Measurements from ENCODE around the gene LEMD1.

LEMD1 gene

DNA sequence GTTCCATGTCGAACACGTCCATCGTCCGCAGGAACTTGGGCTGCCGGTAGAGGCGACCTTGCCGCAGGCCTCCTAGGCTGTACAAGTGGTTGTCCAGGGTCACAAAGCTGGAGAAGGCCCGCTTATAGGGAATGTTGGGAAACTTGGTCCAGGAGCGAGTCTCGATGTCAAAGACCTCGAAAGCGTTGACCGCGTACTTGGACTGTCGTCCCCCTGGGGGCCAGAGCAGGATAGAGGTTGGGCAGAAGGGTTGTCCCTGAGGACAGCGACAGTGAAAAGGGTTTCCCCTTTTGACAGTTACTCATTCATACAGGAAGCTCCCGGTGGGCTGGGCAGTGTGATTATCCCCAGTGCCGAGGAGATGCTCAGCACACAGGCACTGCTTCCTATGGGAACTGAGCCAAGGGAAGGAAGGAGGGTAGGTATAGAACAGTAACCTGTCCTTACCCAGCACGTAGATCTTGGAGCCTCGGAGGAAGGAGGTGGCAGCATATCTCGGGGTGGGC lies 82.6 kb downstream of the LEMD1 start:
- Histone ChIP-seq H3K27me3 (ENCODE audit: insufficient read depth, low read depth) (no peaks in the 10 kb centered on the region; the same call in 1 of the 2 replicates), H4K20me1 (ENCODE audit: insufficient read depth) (no peaks in the 10 kb centered on the region), H3K36me3 (ENCODE audit: insufficient read depth) (no peaks in the 10 kb centered on the region), H2AFZ (ENCODE audit: low read depth) (no peak overlapping the region), H3K4me1 (ENCODE audit: low read depth, poor library complexity, severe bottlenecking) (peaks cover 17% of the 10 kb centered on the region), H3K79me2 (ENCODE audit: insufficient read depth, low read depth) (no peaks in the 10 kb centered on the region), H3K27ac (no peak overlapping the region), H3K4me3 (IDR thresholded peaks at IDR 0.05; ENCODE audit: insufficient read depth, low read depth, low read length) (no peak overlapping the region), H3K9ac (no peak overlapping the region), H3K4me2 (no peak overlapping the region)
- TF ChIP-seq CTCF (conservative IDR thresholded peaks at IDR 0.05; ENCODE audit: low read depth, low read length) = no peak

DNA sequence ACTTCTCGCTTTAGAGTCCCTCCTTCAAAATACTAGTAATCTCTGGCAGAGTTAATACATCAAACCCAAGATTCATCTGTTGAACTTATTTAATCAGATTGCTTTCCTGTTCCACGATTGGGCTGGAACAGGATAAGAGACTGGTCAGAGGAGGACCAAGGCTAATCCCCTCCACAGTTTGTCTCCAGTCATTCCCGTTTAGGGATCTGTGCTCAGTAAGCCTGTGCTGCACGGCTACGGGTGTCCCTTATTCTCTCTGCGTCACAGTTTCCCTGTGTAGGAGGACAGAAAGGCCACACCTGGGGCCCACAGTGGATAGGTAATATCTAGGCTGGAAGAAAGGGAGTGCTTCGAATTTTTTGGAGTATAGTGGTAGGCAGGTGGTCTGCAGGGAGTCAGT lies 83.8 kb downstream of the LEMD1 start:
- H3K79me2 ChIP-seq (ENCODE audit: insufficient read depth, low read depth) = no peaks in the 10 kb centered on the region
- H3K9ac ChIP-seq = no peak overlapping the region
- H3K27me3 ChIP-seq (ENCODE audit: insufficient read depth, low read depth) = no peaks in the 10 kb centered on the region; the same call in 1 of the 2 replicates
- no peak overlapping the region for H3K4me2 ChIP-seq
- no peak overlapping the region for H3K4me3 ChIP-seq (IDR thresholded peaks at IDR 0.05; ENCODE audit: insufficient read depth, low read depth, low read length)
- H3K27ac ChIP-seq = no peak overlapping the region
- H3K4me1 ChIP-seq (ENCODE audit: low read depth, poor library complexity, severe bottlenecking) = peaks cover 17% of the 10 kb centered on the region
- no peaks in the 10 kb centered on the region for H3K36me3 ChIP-seq (ENCODE audit: insufficient read depth)
- no peaks in the 10 kb centered on the region for H4K20me1 ChIP-seq (ENCODE audit: insufficient read depth)
- TF ChIP-seq CTCF (conservative IDR thresholded peaks at IDR 0.05; ENCODE audit: low read depth, low read length) = no peak
- no peak overlapping the region for H2AFZ ChIP-seq (ENCODE audit: low read depth)

GRCh38 chr1:205337481-205337880 lies 84.4 kb downstream of the LEMD1 start:
- Histone ChIP-seq H3K27ac (no peak overlapping the region), H3K4me2 (no peak overlapping the region), H2AFZ (ENCODE audit: low read depth) (no peak overlapping the region), H3K4me1 (ENCODE audit: low read depth, poor library complexity, severe bottlenecking) (peaks cover 17% of the 10 kb centered on the region), H3K4me3 (IDR thresholded peaks at IDR 0.05; ENCODE audit: insufficient read depth, low read depth, low read length) (no peak overlapping the region), H3K9ac (no peak overlapping the region), H3K36me3 (ENCODE audit: insufficient read depth) (no peaks in the 10 kb centered on the region), H3K79me2 (ENCODE audit: insufficient read depth, low read depth) (no peaks in the 10 kb centered on the region), H4K20me1 (ENCODE audit: insufficient read depth) (no peaks in the 10 kb centered on the region), H3K27me3 (ENCODE audit: insufficient read depth, low read depth) (no peaks in the 10 kb centered on the region; the same call in 1 of the 2 replicates)
- TF ChIP-seq CTCF (conservative IDR thresholded peaks at IDR 0.05; ENCODE audit: low read depth, low read length) = no peak

DNA sequence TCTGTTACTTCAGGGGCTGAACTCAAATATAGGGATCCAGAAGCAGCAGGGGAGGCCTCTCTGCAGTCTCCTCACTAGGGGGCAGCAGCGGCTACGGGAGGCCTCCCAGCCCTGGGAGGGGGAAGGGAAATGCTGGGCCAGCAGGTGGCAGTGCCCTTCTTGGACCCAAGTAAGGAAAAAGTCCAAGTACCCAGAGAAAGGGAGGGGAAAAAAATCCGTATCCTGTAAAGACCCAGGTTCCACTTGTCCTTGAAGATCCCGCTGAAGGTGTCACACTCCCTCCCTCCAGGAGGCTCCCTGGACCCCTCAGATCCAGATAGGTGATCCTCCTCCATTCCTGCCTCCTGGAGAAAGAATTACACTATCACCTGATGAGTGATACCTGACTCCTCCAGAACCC lies 86.2 kb downstream of the LEMD1 start:
- TF ChIP-seq CTCF (conservative IDR thresholded peaks at IDR 0.05; ENCODE audit: low read depth, low read length) = peak; percentile 99
- Histone ChIP-seq H3K27me3 (ENCODE audit: insufficient read depth, low read depth) (no peaks in the 10 kb centered on the region; the same call in 1 of the 2 replicates), H3K4me2 (no peak overlapping the region), H3K27ac (no peak overlapping the region), H3K4me1 (ENCODE audit: low read depth, poor library complexity, severe bottlenecking) (peaks cover 10% of the 10 kb centered on the region), H3K79me2 (ENCODE audit: insufficient read depth, low read depth) (no peaks in the 10 kb centered on the region), H2AFZ (ENCODE audit: low read depth) (no peak overlapping the region), H3K36me3 (ENCODE audit: insufficient read depth) (no peaks in the 10 kb centered on the region), H4K20me1 (ENCODE audit: insufficient read depth) (no peaks in the 10 kb centered on the region), H3K4me3 (IDR thresholded peaks at IDR 0.05; ENCODE audit: insufficient read depth, low read depth, low read length) (no peak overlapping the region), H3K9ac (no peak overlapping the region)

Measured in KMS-11 (cell line).